Measurements from ENCODE around the gene KIF15. TPM values are rescaled to one million over a fixed set of nuclear protein-coding genes. Genes with fewer than 3 reads are reported as not detected.

KIF15 gene
- total RNA-seq, 1 donor from 2014 or later, result 2.2 TPM

GRCh38 chr3:44832965-44833364 lies 71.4 kb downstream of the KIF15 start:
- H3K27me3 ChIP-seq (ENCODE audit: control insufficient read depth, insufficient read depth, low read length), result no peaks in the 10 kb centered on the region
- H3K4me3 ChIP-seq (ENCODE audit: low read depth, low read length), result no peak overlapping the region
- no peak for TF ChIP-seq CTCF (IDR thresholded peaks at IDR 0.05; ENCODE audit: insufficient read depth, low read length, poor library complexity, severe bottlenecking)
- H3K36me3 ChIP-seq (ENCODE audit: control insufficient read depth, insufficient read depth, low read length), result no peaks in the 10 kb centered on the region
- DNase-seq (ENCODE audit: low read depth), result no peak

- H3K27me3 ChIP-seq (ENCODE audit: control insufficient read depth, insufficient read depth, low read length), result no peaks in the 10 kb centered on the region
- TF ChIP-seq CTCF (IDR thresholded peaks at IDR 0.05; ENCODE audit: insufficient read depth, low read length, poor library complexity, severe bottlenecking), result no peak
- H3K4me3 ChIP-seq (ENCODE audit: low read depth, low read length), result no peak overlapping the region
- no peak for DNase-seq (ENCODE audit: low read depth)
- H3K36me3 ChIP-seq (ENCODE audit: control insufficient read depth, insufficient read depth, low read length), result no peaks in the 10 kb centered on the region
These were observed 71.8 kb downstream of the KIF15 start for GRCh38 chr3:44833394-44833793.

- no peak for TF ChIP-seq CTCF (IDR thresholded peaks at IDR 0.05; ENCODE audit: insufficient read depth, low read length, poor library complexity, severe bottlenecking)
- H3K27me3 ChIP-seq (ENCODE audit: control insufficient read depth, insufficient read depth, low read length), result no peaks in the 10 kb centered on the region
- DNase-seq (ENCODE audit: low read depth), result no peak
- H3K4me3 ChIP-seq (ENCODE audit: low read depth, low read length), result no peak overlapping the region
- no peaks in the 10 kb centered on the region for H3K36me3 ChIP-seq (ENCODE audit: control insufficient read depth, insufficient read depth, low read length)
These were observed 74.1 kb downstream of the KIF15 start for GRCh38 chr3:44835684-44836083.

- TF ChIP-seq CTCF (IDR thresholded peaks at IDR 0.05; ENCODE audit: insufficient read depth, low read length, poor library complexity, severe bottlenecking), result no peak
- H3K4me3 ChIP-seq (ENCODE audit: low read depth, low read length), result no peak overlapping the region
- H3K36me3 ChIP-seq (ENCODE audit: control insufficient read depth, insufficient read depth, low read length), result no peaks in the 10 kb centered on the region
- no peak for DNase-seq (ENCODE audit: low read depth)
- H3K27me3 ChIP-seq (ENCODE audit: control insufficient read depth, insufficient read depth, low read length), result no peaks in the 10 kb centered on the region
These were observed 80.8 kb downstream of the KIF15 start for GRCh38 chr3:44842376-44842775.

GRCh38 chr3:44845528-44846520 lies 84.2 kb downstream of the KIF15 start:
- H3K27me3 ChIP-seq (ENCODE audit: control insufficient read depth, insufficient read depth, low read length), result no peaks in the 10 kb centered on the region
- no peak for DNase-seq (ENCODE audit: low read depth)
- no peak for TF ChIP-seq CTCF (IDR thresholded peaks at IDR 0.05; ENCODE audit: insufficient read depth, low read length, poor library complexity, severe bottlenecking)
- no peak overlapping the region for H3K4me3 ChIP-seq (ENCODE audit: low read depth, low read length)
- H3K36me3 ChIP-seq (ENCODE audit: control insufficient read depth, insufficient read depth, low read length), result no peaks in the 10 kb centered on the region

Data from kidney epithelial cell (primary cell).